HEK293 (cell line): Measurements from ENCODE around the gene TXNIP.

Source experiments
- CTCF ChIA-PET: fragments of 350-600 bp; formaldehyde crosslinking; extraction: SDS; loops from one replicate; lab custom pipeline; 2021; ENCODE audit warnings: antibody characterized with exemption; lab: Yijun Ruan, JAX
- POLR2A ChIA-PET: fragments of 300-600 bp; formaldehyde crosslinking; extraction: SDS; loops from one replicate; lab custom pipeline; 2020; ENCODE audit warnings: antibody characterized with exemption, inconsistent platforms; lab: Yijun Ruan, JAX
- H3K27ac ChIP-seq: fragments of 200-500 bp; sonication (Bioruptor generic); 2 replicates; pipeline ENCODE4 v1.5.1; 2014; ENCODE audit warnings: low read depth, low read length, control low read depth, inconsistent platforms; ENCODE audit errors: extremely low read depth
- H3K36me3 ChIP-seq, 2 experiments: fragments of 200-500 bp in 1 of 2; sonication (Bioruptor generic) in 1 of 2; 1 replicate in 1 of 2; 2 replicates in 1 of 2; pipeline ENCODE4 v1.5.1; 2014 to 2017; ENCODE audit warnings: inconsistent platforms in 2 of 2, low read length in 2 of 2; ENCODE audit not compliant: control insufficient read depth in 2 of 2, insufficient read depth in 1 of 2
- H3K4me1 ChIP-seq: fragments of 200-500 bp; sonication (Bioruptor generic); 2 replicates; pipeline ENCODE4 v1.5.1; 2014; ENCODE audit warnings: mild to moderate bottlenecking, low read length, inconsistent platforms; ENCODE audit not compliant: control insufficient read depth, insufficient read depth
- H3K4me3 ChIP-seq: 2 replicates; pipeline ENCODE4 v1.5.1; 2011; ENCODE audit warnings: low read depth, mild to moderate bottlenecking, control low read depth, low read length, moderate library complexity
- H3K9me3 ChIP-seq: fragments of 200-500 bp; sonication (Bioruptor generic); 2 replicates; pipeline ENCODE4 v1.5.1; 2014; ENCODE audit warnings: low read depth, low read length, inconsistent platforms; ENCODE audit not compliant: control insufficient read depth, insufficient read depth
- OSR2 ChIP-seq: fragments of 450-650 bp; formaldehyde crosslinking; IDR thresholded peaks from 2 replicates; pipeline ENCODE4 v1.5.1; 2016; ENCODE audit warnings: missing biosample characterization, missing genetic modification characterization
- SALL2 ChIP-seq: fragments of 450-650 bp; formaldehyde crosslinking; IDR thresholded peaks from 2 replicates; pipeline ENCODE4 v1.5.0; 2017; ENCODE audit warnings: missing biosample characterization, mild to moderate bottlenecking, missing genetic modification characterization, borderline replicate concordance
- ZBTB44 ChIP-seq: fragments of 450-650 bp; IDR thresholded peaks from 2 replicates; pipeline ENCODE4 v1.5.1; 2018; ENCODE audit warnings: missing biosample characterization, mild to moderate bottlenecking, missing genetic modification characterization
- ZBTB48 ChIP-seq: fragments of 450-650 bp; formaldehyde crosslinking; IDR thresholded peaks from 2 replicates; pipeline ENCODE4 v1.5.1; 2016; ENCODE audit warnings: missing biosample characterization, missing genetic modification characterization
- ZIC2 ChIP-seq: fragments of 450-650 bp; formaldehyde crosslinking; IDR thresholded peaks from 2 replicates; pipeline ENCODE4 v1.5.1; 2016; ENCODE audit warnings: missing biosample characterization, missing genetic modification characterization
- ZNF138 ChIP-seq: fragments of 450-650 bp; formaldehyde crosslinking; IDR thresholded peaks from 2 replicates; pipeline ENCODE4 v1.5.1; 2016; ENCODE audit warnings: missing biosample characterization, missing genetic modification characterization, borderline replicate concordance
- ZNF239 ChIP-seq: fragments of 450-650 bp; formaldehyde crosslinking; IDR thresholded peaks from 2 replicates; pipeline ENCODE4 v1.5.1; 2016; ENCODE audit warnings: missing biosample characterization, missing genetic modification characterization
- ZNF416 ChIP-seq: fragments of 450-650 bp; formaldehyde crosslinking; IDR thresholded peaks from 2 replicates; pipeline ENCODE4 v1.5.1; 2016; ENCODE audit warnings: missing biosample characterization, missing genetic modification characterization
- ZNF658 ChIP-seq: fragments of 450-650 bp; formaldehyde crosslinking; IDR thresholded peaks from 2 replicates; pipeline ENCODE4; 2016; ENCODE audit warnings: missing biosample characterization, missing genetic modification characterization

Gene TXNIP

DNA sequence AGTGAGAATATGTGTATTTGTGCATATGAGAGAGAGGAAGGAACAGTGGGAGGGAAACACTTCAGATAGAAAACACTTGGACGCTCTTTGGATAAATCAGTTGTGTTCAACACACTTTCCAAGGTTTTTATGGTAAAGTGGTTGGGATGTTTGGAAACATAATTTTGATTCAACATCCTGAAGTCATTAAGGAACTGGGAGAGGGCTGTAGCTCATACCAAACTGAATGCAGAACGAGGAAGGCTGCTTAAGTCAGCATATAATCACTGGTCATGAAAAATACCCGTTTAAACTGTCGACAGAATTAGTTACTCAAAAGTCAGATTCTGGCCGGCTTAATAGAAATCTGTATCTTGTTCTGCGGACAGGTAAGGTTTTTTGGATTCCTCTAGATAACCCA is 53.5 kb downstream of the TXNIP start:
- Histone ChIP-seq H3K4me3 (no peak overlapping the region), H3K36me3 (peaks cover 0 to 14% of the 10 kb centered on the region in 2 experiments; a peak in 2 of 3 replicates), H3K27ac (no peak overlapping the region), H3K4me1 (no peaks in the 10 kb centered on the region), H3K9me3 (no peaks in the 10 kb centered on the region)
- TF ChIP-seq ZBTB48 (tag by site-specific recombination) (no peak), ZNF138 (tag by site-specific recombination) (no peak), ZNF658 (tag by site-specific recombination) (no peak), SALL2 (tag by site-specific recombination) (no peak), ZBTB44 (no peak), ZIC2 (tag by site-specific recombination) (no peak), ZNF416 (tag by site-specific recombination) (no peak), OSR2 (no peak), ZNF239 (tag by site-specific recombination) (no peak)
- ChIA-PET CTCF (interaction anchor here (1.2 kb wide), 1 partner anchor 51 kb away, joined by 5 read pairs; no protein-coding TSS in a partner anchor), POLR2A (interaction anchor here (0.6 kb wide), 1 partner anchor 20 kb away, joined by 3 read pairs; no protein-coding TSS in a partner anchor)
